Measurements from ENCODE around the gene PHF11.
"Not testable (repeated sequence)": the region's sequence is repeated elsewhere in the genome, so short reads cannot be mapped to it uniquely, and the experiment has no call there.

PHF11 gene

DNA sequence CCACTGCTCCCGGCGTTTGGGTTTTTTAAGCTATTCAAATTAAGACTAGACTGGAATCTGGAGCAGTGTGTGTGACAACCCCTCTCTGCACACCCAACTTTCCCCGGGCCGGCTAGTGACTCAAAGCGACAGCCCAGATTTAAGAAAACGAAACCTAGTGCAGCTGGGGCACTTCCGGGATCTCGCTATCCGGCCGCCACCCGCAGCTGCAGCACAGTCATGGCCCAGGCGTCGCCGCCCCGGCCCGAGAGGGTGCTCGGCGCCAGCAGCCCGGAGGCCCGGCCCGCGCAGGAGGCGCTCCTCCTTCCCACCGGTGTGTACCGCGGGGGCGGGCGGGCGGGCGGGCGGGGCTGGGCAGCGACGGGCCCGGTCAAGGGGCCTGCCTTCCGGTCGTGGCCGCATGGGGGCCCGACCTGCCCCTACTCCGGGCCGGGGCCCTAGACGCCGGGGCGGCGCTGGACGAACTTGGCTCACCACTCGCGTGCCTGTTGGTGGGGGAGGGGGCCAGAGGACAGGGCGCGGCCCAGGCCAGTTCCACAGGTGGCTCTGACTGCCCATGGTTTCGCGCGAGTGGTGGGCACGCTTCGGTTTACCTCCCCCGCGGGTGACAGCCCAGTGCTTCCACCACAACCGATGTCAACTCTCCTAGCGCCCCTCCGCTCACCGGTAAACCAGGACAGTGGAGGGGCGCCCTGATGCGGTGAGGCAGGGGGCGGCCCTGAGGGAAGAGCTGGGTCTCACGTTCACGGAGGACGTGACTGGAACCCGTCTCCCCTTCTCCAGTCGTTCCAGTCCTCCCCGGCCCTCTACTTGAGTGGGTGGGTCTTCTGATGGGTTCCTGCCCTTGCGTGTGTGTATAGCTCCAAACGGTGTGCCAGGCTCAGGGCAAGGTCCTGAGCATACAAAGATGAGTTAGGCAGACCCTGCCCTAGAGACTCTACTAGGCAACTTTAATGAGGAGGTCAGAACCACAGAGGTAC is at the start of gene PHF11:
Gene PHF11, plus strand, starts transcription at position 171 of the 980 bp plus-strand sequence. Its CDS starts 49 bp downstream, at position 220.
- DNase-seq: no peak

GRCh38 chr13:49446473-49446872 is 49.3 kb upstream of the PHF11 start:
- DNase-seq: no peak

GRCh38 chr13:49448753-49449152 is 47.0 kb upstream of the PHF11 start:
- no peak for DNase-seq

DNA sequence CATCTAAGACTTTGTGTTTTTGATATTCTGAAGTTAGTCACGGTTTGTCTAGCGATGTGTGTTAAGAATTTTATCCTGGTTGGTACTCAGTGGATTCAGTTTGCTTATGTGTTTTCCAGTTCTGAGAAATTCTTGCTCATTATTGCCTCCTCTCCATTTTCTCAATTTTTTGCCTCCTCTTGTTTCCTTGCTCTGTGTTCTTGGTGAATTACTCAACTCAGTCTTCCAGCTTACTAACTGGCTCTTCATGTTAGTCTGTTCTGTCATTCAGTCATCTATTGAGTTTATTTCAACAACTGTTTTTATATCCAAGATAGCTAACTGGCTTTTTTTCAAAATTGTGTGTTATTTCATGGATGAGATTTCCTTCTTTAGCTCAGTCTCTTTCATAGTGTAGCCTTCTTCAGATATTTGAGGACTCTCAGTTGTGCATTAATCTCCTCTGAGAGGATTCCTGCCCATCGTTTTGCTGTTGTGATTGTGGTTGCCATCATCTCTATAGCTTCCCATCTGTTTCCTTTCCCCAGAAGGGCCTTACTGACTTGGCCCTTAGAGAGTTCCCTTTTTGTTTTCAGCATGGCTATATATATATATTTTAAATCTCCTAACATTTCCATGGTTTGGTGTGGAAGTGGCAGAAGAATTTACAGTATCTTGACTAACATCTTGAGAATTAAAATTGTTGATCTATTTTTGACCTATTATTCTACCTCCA is 45.5 kb upstream of the PHF11 start:
- no peak for DNase-seq

- DNase-seq: no peak
Observed at GRCh38 chr13:49452725-49453457, 42.9 kb upstream of the PHF11 start.

DNA sequence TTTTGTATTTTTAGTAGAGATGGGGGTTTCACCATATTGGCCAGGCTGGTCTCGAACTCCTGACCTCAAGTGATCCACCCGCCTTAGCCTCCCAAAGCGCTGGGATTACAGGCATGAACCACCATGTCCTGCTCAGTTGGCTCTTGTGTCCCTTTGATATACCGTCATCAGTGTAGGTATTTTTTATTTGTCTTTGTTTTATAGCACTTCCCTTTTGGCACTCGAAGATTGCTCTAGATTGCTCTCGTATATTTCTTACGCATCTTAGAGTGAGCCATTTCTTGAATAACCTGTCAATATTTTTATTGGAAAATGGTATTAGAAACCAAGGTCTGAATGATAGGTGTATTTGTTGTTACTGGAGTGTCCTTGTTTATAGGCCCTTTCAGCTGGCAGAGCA is 42.3 kb upstream of the PHF11 start:
- no peak for DNase-seq

DNA sequence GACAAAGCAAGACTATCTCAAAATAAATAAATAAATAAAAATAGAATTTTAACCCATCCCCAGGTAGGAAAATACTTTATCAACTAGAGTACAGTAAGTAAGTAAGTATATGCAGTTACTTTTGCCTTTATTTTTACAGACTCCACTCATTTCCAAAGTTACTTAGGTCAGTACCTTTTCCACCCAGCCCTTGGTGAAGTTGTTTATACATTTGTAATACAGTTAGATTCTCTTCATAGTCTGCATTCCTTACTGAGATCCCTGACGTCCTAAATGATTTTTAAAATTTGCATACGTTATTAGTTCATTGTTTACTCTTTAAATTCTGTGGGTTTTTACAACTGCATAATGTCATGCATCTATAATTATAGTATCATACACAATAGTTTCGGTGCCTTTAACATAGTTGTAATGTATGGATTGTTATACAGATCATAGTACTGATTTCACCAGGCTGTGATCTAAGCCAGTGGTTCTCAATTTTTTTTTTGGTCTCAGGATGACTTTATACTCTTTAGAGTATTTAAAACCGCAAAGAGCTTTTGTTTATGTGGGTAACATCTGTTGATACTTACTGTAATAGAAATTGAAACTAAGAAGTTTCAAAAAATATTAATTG is 41.3 kb upstream of the PHF11 start:
- no peak for DNase-seq

DNA sequence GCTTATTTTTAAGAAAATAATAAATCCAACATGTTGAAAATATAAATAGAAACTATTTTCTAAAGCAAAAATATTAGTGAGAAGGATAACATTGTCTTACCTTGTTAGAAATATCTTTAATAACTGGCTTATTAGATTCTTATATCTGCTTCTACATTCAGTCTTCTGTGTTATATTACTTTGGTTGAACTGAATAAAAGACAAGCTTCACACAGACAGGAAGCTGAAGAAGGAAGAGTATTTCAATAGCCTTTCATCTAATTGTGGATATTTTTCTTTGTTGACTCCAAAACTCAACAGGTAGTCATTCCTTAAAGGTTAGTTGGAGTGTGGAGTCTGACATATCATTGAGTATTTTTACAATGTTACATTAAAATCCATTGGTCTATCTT is 40.8 kb upstream of the PHF11 start:
- no peak for DNase-seq

DNA sequence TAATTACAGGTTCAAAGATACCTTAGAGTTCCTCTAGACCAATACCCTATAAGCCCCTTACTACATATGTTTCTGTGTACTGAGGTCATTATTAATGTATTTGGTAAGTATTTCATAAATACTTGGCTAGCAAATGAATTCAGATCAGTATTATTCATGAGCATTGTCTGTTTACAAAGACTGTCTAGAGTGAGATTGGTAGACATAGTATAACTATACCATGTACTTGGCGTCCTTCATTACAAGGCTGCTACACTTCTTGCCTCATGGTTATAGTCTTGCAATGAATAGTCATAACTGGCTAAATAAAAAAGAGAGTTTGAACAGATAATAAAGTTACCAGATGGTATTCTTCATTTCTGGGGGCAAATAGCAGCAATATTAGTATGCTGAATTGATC is 39.6 kb upstream of the PHF11 start:
- DNase-seq: no peak

DNA sequence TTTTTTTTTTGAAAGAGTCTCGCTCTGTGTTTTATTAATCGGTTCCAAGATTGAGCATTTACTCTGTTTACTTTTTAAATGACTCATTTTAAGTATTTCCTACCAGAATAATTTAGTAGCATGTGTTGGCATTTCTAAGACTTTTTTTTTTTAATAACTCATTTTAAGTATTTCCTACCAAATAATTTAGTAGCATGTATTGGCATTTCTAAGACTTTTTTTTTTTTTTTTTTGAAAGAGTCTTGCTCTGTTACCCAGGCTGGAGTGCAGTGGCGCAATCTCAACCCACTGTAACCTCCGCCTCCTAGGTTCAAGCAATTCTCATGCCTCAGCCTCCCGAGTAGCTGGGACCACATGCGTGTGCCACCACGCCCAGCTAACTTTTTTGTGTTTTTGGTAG is 38.5 kb upstream of the PHF11 start:
- DNase-seq: no peak

DNA sequence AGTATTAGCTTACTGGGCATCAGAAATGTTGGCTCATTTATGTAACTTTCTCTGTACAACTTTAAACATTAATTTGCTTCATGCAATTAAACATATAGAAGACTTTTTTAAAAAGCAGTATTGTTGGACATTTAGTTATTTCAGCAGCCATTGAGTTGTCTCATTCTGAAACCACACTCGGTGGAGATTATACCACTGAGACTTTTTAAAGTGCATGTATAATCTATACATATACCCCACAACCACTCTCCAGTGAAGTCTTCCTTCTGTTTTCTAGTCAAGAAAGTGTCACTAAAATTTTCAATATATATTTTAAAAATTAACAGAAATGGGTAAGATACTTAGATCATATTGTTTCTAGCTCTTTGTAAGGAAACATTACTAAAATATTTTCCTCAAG is 36.2 kb upstream of the PHF11 start:
- DNase-seq: no peak

GRCh38 chr13:49464085-49464484 is 31.7 kb upstream of the PHF11 start:
- no peak for DNase-seq

- no peak for DNase-seq
Observed at GRCh38 chr13:49464621-49465325, 31.0 kb upstream of the PHF11 start.

GRCh38 chr13:49466292-49466838 is 29.4 kb upstream of the PHF11 start:
- no peak for DNase-seq

DNA sequence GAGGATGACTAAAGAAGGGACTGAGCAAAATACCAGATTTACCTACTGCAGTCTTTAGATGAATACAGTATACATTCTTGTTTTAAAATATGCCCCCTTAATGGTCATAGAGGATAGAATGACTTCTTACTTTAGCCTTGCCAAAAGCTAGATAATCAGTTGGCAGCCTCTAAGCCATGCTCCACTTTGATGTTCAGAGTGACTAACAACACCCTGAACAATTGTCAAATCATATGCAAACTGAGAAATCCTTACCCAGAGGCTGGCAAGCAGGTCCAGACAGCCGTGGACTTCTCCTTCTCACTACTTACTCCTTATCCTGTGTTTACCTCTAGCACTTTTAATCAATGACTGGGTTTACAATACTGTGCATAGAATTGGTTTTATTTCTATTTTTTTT is 23.6 kb upstream of the PHF11 start:
- no peak for DNase-seq

GRCh38 chr13:49476529-49476928 is 19.2 kb upstream of the PHF11 start:
- DNase-seq: no peak

- DNase-seq: no peak
Observed at GRCh38 chr13:49481788-49482187, 14.0 kb upstream of the PHF11 start.

- DNase-seq: no peak
Observed at GRCh38 chr13:49488563-49488962, 7.2 kb upstream of the PHF11 start.

DNA sequence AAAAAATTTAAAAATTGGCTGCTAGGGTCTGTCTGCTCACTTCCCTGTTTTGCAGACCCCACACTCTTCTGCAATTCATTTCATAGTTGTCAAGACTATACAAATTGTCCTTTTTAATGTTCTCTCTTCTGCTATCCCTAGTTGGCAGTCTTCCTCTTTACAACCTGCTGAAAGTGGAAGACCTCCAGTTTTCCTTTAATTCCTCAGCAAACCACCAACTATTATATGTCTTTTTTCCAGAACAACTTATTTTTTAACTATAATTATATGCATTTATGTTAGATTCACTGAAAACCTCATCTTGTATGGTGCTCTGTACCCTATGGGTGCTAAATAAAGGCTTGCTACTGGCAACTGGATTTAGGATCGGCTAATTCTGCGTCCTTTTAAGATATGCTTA is 1.1 kb upstream of the PHF11 start:
- no peak for DNase-seq

DNA sequence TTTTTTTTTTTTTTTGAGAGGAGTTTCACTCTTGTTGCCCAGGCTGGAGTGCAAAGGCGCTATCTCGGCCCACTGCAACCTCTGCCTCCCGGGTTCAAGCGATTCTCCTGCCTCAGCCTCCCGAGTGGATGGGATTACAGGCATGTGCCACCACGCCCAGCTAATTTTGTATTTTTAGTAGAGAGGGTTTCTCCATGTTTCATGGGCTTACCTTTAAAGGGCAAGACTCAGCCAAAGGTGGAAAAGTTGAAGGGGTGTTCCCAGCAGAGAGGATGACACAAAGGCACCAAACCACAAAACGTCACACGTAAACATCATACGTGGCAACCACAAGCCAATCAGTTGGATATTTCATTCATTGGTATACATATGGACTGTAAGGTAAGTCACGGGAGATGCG is 1.1 kb downstream of the PHF11 start:
- DNase-seq: not testable (repeated sequence)

GRCh38 chr13:49497272-49497671 is 1.5 kb downstream of the PHF11 start:
- DNase-seq: no peak

DNA sequence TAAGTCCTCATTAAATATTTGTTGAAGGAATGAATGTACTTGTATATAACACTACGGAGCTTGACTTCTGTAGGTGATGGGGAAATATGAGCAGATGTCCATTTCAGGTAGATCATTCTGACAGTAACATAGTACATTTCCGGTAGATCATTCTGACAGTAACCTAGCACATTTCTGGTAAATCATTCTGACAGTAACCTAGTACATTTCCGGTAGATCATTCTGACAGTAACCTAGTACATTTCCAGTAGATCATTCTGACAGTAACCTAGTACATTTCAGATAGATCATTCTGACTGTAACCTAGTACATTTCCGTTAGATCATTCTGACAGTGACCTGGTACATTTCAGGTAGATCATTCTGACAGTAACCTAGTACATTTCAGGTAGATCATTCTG is 2.5 kb downstream of the PHF11 start:
- no peak for DNase-seq

All from SHP77 treated with DMSO at 0.1 percent for 48 hours (cell line).